GM21737 (cell line): ENCODE data around the gene XCL2.
"Not testable (repeated sequence)": the region's sequence is repeated elsewhere in the genome, so short reads cannot be mapped to it uniquely, and the experiment has no call there.

Experiments used
- ATAC-seq: cut with Tn5 transposase; IDR thresholded peaks from one replicate; pipeline ENCODE4 v1.9.1; 2021; ENCODE audit warnings: mild to moderate bottlenecking, moderate library complexity; ENCODE audit not compliant: unreplicated experiment

The XCL2 gene

DNA sequence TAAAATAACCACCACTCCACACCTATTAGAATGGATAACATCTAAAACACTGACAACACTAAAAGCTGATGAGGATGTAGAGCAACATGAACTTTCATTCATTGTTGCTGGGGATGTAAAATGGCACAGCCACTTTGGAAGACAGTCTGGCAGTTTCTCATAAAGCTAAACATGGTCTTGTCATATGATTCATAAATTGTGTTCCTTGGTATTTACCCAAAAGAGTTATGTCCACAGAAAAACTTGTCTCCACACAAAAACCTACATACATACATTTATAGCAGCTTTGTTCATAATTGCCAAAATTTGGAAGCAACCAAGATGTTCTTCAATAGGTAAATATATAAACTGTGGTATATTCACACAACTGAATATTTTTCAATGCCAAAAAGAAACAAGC lies 16.6 kb upstream of the XCL2 start:
- ATAC-seq, result no peak

DNA sequence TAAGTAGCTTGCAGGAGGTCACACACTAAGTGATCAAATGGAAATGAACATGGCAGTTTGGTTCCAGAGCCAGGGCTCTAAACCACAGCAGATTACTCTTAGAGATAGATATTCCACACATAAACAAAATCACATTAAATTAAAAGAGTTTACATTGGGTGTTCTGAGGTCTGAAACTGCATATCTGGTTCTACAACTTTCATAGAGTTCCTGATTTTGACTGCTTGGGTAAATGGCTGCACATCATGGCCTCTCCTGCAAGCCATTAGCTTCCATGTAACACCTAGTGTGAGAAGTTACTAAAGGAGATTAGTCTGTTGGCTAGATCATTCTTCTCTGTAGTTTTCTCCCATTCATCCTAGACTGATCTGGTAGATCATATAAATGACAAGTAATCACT lies 12.8 kb upstream of the XCL2 start:
- no peak for ATAC-seq

DNA sequence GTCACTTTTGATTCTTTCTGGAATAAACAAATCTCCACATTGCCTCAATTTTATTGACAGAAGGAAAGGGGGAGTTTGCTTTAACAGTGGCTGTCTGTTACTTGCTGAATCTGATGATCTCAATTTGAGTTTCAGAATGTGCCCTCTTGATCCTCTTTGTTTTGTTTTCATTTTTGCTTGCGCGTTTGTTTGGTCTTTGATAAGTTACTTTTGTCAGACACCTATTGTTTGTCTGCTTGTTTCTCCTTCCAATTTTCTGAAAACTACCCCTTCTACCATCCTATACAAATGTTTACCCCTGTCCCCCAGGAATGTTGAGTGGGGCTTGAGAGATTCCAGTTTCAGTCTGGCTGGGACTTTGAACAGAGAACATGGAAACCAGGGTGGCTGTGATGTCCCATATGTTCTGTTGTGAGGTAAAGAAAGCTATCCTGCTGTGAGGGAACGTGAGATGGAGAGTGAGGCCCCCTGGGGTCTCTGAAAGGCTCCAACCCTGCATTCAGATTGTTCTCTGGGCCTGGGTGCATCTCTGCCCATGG lies 11.8 kb upstream of the XCL2 start:
- no peak for ATAC-seq

DNA sequence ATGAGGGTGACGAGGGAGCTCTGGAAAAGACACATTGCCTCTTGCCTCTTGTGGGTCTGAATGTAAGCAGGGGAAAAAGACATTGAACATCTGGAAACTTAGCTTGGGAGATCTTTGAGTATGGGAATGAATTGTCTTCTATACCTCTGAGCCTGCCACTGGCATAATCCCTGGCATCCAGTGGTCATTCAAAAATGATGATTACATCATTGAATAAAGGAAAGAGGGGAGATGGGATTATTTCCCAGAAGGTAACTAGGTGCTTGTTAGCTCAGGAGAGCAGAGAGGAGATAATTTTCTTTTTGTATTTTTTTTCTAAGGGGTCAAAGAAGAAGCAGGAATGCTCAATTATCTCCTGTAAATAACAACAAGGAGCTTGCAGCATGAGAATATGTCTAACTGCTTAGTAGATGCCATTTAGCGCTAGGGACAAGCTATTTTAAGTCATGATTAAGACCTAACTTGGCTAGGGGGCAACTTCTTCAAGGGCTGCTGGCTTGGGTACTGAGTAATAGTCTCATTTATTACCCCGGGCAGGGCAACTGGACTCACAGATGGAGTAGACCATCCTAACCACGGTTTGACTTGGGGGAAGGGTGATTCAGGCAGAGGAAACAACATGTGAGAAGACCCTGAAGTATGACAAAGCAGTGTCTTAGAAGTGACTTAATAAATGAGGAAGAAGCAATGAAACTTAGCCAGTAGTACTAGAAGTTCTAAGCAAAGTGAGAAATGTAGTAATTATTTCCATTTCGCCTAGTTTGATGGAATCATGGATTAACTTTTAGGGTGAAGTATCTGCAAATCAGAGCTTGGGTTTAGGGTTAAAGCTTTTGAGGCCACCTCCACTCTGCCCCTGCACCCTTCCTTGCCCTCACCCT lies 11.0 kb upstream of the XCL2 start:
- no peak for ATAC-seq

DNA sequence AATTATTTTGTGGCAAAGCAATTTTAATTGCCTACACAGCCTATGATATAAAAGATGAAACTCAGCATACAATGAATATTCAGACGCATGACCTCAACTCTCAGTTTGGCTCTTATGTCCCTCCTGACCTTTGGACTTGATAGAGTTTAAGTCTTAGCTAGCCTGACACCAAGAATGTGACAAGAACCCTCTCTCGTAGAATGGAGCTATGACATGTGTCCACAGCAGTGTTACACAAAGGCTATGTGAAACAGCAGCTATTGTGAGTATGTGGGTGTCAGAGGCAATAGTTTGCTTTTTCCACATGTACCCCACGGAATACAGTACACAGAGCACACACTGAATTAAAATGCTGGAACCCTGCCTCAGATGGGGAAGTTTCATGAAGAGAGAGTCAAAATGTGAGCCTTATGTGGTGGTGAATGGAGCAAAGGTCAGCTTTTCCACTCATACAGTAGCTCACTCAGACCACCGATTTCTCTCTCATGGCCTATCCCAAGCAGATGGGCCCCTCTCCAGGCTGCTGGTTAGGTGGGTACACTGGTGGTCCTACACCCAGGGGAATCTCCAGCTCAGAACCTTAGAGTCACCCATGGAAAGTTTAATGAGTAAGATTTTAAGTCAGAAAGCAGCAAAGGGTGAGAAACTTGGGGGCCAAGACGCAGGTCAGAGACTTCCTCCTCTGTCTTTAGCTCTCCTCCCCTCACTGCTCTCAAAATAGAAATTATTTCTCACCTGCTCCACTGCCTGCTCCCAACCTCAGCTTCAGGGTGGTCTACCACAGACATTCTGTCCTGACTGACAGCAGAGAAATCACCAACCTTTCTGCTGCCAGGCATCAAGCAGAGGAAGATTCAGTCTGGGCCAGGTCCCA lies 10.1 kb upstream of the XCL2 start:
- no peak for ATAC-seq

DNA sequence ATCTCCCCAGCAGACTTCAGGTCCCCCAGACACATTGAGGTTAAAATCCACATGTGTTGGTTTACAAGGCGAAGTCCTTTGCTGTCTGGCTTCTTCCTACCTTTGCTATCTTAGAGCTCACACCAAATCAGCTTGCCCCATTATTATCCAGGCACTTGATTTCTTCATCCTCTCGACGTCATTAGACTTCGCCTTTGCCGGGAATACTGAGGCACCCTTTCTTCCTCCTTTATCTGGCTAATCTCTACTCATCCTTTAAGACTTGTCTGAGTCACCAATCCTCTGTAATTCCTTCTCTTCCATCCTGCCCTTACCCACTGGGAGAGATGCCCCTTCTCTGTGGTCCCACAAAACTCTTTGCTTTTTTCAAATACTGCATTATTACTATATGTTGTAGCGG lies 9.2 kb upstream of the XCL2 start:
- ATAC-seq, result no peak

DNA sequence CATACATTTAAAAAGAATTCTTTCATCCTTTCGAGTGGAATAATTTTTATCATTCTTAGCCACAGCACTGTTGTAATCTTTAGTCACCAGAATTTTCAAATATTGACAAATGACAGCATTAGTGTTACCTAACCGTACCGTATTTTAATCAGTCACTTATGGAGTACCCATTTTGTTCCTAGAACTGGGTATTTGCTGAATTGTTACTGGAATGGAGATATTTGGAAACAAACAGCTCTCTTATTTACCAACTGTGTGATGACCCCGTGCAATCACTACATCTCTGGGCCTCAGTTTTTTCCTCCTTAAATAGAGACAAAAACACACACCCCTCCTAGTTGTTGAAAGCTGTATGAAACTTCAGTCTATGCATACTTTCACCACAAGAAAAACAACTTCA lies 7.9 kb upstream of the XCL2 start:
- no peak for ATAC-seq

DNA sequence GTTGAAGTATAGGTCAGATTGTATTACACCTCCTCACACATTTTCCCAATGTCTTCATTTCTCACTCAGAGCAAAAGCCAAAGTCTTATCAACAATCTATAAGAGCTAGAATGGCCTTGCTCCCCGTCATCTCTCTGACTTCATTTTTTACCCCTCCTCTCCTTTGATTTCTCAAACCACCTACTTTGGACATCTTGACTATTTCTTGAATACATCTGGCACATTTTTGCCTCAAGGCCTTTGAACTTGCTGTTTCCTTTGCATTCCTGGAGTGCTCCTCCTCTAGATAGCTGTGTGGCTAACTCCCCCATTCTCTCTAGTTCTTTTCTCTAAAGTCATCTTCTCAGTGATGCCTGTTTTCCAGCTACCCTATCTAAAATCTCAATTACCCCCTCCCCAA lies 7.2 kb upstream of the XCL2 start:
- ATAC-seq, result no peak

DNA sequence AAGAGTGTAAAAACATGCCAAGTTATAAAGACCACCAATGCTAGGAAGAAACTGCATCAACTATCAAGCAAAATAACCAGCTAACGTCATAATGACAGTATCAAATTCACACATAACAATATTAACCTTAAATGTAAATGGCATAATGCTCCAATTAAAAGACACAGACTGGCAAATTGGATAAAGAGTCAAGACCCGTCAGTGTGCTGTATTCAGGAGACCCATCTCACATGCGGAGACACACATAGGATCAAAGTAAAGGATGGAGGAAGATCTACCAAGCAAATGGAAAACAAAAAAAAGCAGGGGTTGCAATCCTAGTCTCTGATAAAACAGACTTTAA lies 2.7 kb upstream of the XCL2 start:
- ATAC-seq, result not testable (repeated sequence)

DNA sequence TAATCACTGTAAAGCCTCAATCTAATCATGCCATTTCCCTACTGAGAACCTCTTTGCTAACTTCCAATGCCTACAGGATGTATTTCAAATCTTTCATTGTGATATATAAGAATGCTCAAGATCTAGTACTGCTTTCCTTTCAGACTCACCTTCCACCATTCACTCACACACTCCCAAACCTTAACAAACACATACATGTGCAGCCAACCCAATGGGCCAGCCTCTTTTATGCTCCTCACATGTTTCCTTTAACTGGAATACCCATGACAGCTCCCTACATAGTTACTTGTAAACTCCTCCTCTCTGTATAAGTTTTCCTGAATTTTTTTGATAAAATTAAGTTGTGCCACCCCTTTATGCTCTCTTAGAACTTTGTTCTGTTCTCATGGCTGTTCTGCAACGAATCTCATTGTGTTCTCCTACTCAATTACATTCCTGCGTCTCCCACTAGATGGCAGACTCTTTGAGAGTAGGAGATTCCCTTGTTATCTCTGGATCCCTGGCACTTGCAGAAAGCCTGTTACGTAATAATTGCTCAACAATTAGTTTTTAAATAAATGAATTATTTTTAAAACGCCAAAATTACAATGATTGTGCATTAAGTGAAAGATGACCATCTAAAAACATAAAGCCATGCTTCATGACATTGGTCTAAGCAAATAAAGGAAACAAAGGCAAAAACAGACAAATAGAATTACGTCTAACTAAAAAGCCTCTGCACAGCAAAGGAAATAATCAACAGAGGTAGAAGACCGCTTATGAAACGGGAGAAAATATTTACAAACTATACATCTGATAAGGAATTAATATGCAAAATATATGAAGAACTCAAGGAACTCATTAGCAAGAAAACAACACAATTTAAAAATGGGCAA lies 2.1 kb upstream of the XCL2 start:
- not testable (repeated sequence) for ATAC-seq

DNA sequence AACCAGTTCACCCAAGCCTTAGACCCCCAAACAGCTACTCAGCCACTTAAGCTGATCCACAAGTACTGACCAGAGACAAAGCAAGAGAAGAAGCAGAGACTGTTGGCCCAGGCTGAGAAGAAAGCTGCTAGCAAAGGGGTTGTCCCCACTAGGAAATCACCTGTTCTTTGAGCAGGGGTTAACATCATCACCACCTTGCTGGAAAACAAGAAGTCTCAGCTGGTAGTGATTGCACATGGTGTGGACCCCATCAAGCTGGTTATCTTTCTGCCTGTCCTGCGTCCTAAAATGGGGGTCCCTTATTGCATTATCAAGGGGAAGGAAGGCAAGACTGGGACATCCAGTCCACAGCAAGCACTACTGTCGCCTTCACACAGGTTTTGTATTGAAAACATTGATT lies 819 bp downstream of the XCL2 start:
- ATAC-seq, result not testable (repeated sequence)

DNA sequence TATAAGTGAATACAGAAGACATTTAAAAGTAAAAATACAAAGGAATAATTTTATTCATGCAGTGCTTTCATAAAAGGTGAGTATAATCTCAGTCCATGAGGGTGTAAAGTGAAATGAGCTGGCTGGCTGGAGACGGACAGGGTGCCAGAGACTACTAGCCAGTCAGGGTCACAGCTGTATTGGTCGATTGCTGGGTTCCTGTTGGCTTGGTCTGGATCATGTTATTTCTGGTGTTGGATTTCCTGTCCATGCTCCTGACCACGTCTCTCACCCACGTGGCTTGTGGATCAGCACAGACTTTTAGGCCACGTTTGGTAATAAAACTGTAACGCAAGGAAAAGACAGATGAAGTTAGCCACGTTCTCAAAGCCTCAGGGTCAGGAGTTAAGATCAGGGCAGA lies 3.0 kb downstream of the XCL2 start:
- not testable (repeated sequence) for ATAC-seq

DNA sequence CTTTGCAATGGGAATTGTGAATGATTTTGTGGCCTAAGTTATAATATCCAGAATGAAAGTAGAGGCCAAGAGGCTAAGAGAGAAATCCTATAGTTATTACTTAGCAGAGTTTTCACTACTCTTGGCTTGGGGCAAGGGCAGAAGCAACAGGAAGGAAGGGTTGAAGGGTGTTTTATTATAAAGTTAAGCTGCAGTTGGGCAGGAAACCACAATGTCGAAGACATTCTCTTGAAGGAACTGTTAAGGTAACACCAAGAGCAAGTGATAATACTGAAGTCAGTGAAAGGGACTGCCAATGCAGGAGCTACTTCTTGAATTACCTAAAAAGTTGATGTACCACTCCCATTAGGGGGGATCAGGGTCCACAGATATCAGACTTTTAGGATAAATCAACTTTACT lies 8.3 kb downstream of the XCL2 start:
- peak; percentile 82 for ATAC-seq

DNA sequence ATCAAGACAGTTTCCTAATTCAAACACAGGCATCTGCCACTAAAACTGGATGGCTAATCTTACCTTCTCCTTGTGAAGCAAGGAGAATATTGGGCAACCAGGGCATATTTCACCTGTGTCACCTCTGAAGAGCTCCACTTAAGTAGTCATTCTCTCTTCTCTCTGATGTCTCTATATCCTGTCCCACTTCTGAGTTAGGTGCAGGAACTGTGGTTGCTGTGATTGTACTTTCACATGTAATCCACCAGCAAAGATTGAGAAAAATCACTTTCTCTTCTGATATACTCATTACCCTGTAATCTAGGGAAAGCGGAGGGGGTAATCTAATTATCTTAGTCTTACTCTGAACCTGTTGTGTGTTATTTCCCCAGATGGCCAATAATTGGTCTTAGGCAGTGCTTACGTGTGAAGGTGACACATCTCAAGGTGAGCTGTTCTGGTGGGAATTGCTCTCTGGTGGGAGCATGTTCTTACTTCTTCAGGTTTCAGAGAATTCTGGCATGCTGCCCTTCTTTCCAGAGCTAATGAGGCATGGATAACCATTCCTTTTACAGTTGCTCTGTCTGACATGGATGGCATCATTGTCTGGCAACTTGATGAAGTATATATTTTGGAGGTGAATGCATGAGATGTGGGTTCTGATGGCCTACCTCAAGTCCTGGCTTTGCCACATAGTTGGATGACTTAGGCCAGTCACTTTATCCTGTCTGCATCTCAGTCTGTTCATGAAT lies 12.0 kb downstream of the XCL2 start:
- no peak for ATAC-seq

DNA sequence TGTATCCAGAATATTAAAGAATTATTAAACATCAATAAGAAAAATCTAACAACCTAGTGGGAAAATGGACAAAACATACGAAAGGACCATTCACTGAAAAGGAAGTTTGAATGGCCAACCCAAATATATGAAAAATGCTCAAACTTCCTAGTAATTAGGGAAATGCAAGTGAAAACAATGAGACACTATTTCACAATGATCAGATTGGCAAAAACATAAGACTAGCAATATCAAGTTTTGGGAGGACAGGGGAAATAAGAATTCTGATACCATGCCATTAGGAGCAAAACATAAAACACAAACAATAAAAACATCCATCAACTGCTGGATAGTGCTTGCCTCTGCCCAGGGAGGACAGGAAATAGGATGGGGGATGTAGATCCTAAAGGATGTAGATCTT lies 14.3 kb downstream of the XCL2 start:
- ATAC-seq, result no peak

DNA sequence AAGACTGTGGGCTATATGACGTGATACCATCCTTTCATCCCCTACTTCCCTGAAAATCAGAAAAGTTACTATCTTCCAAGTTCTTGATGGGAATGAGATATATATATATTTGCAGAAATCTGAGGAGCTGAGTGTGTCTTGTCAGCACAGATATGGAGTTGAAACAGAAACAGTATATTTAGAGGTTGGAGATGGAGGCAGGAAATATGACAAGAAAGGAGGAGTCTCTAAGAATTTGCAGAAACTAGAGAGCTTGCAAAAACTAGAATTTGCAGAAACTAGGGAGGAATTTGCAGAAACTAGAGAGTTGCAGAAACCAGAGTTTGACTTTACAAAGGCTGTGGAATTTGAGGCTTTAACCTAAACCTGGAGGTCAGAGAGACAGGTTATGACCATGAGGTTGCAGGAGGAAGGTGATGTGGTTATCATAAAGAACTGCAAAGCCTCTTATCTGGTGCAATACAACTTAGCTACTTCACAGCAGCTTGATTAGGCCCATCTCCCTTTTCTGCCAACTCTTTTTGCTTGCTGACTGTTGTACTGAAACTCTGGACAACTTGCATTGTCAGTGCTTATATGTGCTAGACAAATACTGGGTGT lies 22.3 kb downstream of the XCL2 start:
- ATAC-seq, result no peak

DNA sequence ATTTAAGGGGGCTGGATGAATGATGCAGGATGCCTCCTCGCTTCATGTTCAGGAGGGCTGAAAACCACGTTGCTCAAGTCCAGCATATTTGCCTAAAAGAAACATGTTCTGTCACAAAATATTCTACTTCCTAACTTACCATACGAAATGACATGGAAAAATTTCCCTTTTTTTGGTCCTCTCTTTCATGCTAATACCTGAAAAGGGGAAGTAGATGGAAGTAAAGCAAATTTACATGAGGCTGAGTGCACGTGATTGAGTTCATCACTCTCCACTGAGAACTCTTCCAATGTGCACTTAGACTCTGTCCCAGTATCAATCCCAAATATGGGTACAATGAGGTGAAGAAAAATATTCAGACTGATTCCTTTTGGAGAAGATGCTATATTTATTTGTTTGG lies 23.0 kb downstream of the XCL2 start:
- no peak for ATAC-seq

DNA sequence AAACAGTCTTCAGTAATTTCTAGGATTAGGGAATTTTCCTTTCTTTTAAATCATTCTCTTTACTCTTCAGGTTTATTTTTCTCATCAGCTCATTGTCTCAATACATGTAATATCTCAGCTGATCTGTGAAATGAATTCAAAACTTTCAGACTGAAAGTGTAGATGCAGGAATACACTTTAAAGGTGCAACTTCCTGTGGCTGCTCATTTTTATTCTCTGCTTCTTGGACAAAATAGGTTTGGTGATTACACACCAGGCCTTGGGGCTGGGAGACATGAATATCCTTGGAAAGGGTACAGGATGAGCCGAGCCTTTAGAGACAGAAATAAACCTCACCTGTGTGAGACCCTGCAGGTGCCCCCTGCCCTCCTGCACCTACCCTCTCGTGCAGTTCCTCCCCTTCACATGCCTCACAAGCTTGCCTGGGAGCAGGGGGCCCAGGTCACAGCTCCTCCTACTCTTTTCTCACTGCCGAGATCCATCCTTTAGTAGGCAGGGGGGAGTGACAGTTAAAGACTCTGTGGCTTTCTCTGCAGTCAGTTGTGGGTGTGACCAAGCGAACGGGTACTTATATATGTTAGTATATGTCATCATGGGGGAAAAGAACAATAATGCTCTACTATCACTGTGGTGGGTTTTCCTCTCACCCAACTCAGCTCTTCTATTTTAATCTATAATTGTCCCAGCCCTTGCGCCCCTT lies 23.6 kb downstream of the XCL2 start:
- ATAC-seq, result no peak

DNA sequence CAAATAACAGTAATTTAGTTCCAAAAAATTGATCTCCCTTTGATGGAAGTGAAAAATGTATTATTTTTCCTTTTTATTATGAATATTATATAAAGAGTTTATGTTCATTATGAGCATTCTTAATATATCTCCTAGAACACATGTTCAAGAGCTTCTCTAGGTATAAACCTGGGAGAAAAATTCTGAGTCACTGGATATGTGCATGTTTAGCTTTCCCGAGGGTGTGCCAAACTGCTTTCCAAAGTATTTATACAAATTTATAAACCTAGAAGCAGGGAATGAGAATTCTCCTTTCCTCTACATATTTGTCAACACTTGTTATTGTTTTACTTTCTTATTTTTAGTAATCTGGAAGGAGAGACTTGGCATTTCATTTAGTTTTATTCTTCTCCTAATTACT lies 25.0 kb downstream of the XCL2 start:
- no peak for ATAC-seq
